ENCODE results near the gene FAM98B.

The FAM98B gene

DNA sequence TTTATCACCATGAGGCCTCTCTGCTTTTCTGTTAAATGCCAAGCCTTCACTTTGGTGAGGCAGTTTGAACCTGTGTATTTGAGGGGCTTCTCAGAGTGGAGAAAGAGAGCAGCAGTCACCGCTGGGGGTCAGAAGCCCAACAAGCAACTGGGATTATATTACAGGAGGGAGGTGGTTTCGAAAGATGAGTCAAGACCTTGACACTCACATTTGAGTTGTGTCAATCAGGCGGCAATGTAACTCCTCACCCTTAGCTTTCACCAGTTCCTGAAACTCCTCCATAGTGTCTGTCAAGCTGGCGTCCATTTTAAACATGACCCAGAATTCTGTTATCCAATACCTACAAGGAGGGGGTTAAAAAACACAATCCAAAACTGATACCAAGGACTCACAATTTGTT is 64.2 kb downstream of the FAM98B start:
- Histone ChIP-seq H3K9ac (ENCODE audit: low read depth, low read length, poor library complexity, severe bottlenecking) (no peak overlapping the region), H3K27me3 (ENCODE audit: insufficient read depth, low read length, poor library complexity, severe bottlenecking) (no peaks in the 10 kb centered on the region), H3K4me3 (ENCODE audit: low read length, poor library complexity, severe bottlenecking) (no peak overlapping the region), H3K36me3 (ENCODE audit: insufficient read depth, low read length) (peaks cover 53% of the 10 kb centered on the region; the same call in 1 of the 2 replicates), H4K20me1 (ENCODE audit: insufficient read depth, low read length, poor library complexity, severe bottlenecking) (no peaks in the 10 kb centered on the region), H3K9me3 (ENCODE audit: insufficient read depth, low read depth, low read length) (no peaks in the 10 kb centered on the region), H3K4me2 (ENCODE audit: low read depth, low read length, poor library complexity, severe bottlenecking) (no peak overlapping the region), H3F3A (ENCODE audit: low read depth) (no peaks in the 10 kb centered on the region), H3K9me2 (replicated peaks; ENCODE audit: low read depth, low read length) (no peaks in the 10 kb centered on the region), H2AFZ (ENCODE audit: low read length) (no peak overlapping the region), H3K79me2 (ENCODE audit: insufficient read depth, low read length) (no peaks in the 10 kb centered on the region), H3K4me1 (ENCODE audit: insufficient read depth, low read length, poor library complexity, severe bottlenecking) (peaks cover 10% of the 10 kb centered on the region)
- TF ChIP-seq EZH2phosphoT487 (IDR thresholded peaks at IDR 0.05; ENCODE audit: borderline replicate concordance) (no peak), CTCF (conservative IDR thresholded peaks at IDR 0.05; ENCODE audit: low read length) (no peak)

DNA sequence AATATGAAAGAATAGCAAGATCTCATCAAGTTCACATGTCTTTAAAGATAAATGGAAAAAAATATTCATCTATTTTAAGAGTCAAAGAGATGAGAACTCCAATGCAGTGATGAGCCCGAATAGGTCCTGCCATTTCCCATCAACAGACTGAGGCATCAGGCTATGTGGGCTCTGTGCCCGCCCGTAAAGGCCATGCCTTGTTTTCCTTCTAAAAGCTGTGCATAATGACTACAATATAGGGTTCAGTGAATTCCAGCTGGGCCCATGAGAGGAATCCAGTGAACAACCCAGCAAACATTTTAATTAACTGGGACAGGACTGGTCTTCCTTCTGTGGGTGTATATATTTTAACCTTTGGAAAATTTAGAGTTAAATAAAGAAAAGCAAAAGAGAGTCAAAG is 66.1 kb downstream of the FAM98B start:
- peaks cover 3% of the 10 kb centered on the region for H3K4me1 ChIP-seq (ENCODE audit: insufficient read depth, low read length, poor library complexity, severe bottlenecking)
- H4K20me1 ChIP-seq (ENCODE audit: insufficient read depth, low read length, poor library complexity, severe bottlenecking), result no peaks in the 10 kb centered on the region
- H3F3A ChIP-seq (ENCODE audit: low read depth), result no peaks in the 10 kb centered on the region
- no peak overlapping the region for H2AFZ ChIP-seq (ENCODE audit: low read length)
- H3K9me2 ChIP-seq (replicated peaks; ENCODE audit: low read depth, low read length), result no peaks in the 10 kb centered on the region
- H3K4me2 ChIP-seq (ENCODE audit: low read depth, low read length, poor library complexity, severe bottlenecking), result no peak overlapping the region
- H3K9ac ChIP-seq (ENCODE audit: low read depth, low read length, poor library complexity, severe bottlenecking), result no peak overlapping the region
- no peaks in the 10 kb centered on the region for H3K27me3 ChIP-seq (ENCODE audit: insufficient read depth, low read length, poor library complexity, severe bottlenecking)
- H3K79me2 ChIP-seq (ENCODE audit: insufficient read depth, low read length), result no peaks in the 10 kb centered on the region
- TF ChIP-seq CTCF (conservative IDR thresholded peaks at IDR 0.05; ENCODE audit: low read length), result no peak
- H3K4me3 ChIP-seq (ENCODE audit: low read length, poor library complexity, severe bottlenecking), result no peak overlapping the region
- H3K36me3 ChIP-seq (ENCODE audit: insufficient read depth, low read length), result peaks cover 47% of the 10 kb centered on the region; the same call in 1 of the 2 replicates
- H3K9me3 ChIP-seq (ENCODE audit: insufficient read depth, low read depth, low read length), result no peaks in the 10 kb centered on the region

- H3K4me1 ChIP-seq (ENCODE audit: insufficient read depth, low read length, poor library complexity, severe bottlenecking), result no peaks in the 10 kb centered on the region
- no peak overlapping the region for H3K4me3 ChIP-seq (ENCODE audit: low read length, poor library complexity, severe bottlenecking)
- H3K9me2 ChIP-seq (replicated peaks; ENCODE audit: low read depth, low read length), result no peaks in the 10 kb centered on the region
- TF ChIP-seq CTCF (conservative IDR thresholded peaks at IDR 0.05; ENCODE audit: low read length) (0 out of 2 replicates have a peak, but pooled peaks have one; percentile 11), EZH2phosphoT487 (IDR thresholded peaks at IDR 0.05; ENCODE audit: borderline replicate concordance) (no peak)
- no peaks in the 10 kb centered on the region for H3F3A ChIP-seq (ENCODE audit: low read depth)
- H3K9ac ChIP-seq (ENCODE audit: low read depth, low read length, poor library complexity, severe bottlenecking), result no peak overlapping the region
- H2AFZ ChIP-seq (ENCODE audit: low read length), result no peak overlapping the region
- H3K27me3 ChIP-seq (ENCODE audit: insufficient read depth, low read length, poor library complexity, severe bottlenecking), result no peaks in the 10 kb centered on the region
- no peaks in the 10 kb centered on the region for H3K79me2 ChIP-seq (ENCODE audit: insufficient read depth, low read length)
- peaks cover 44% of the 10 kb centered on the region; the same call in 1 of the 2 replicates for H3K36me3 ChIP-seq (ENCODE audit: insufficient read depth, low read length)
- no peaks in the 10 kb centered on the region for H3K9me3 ChIP-seq (ENCODE audit: insufficient read depth, low read depth, low read length)
- no peak overlapping the region for H3K4me2 ChIP-seq (ENCODE audit: low read depth, low read length, poor library complexity, severe bottlenecking)
- H4K20me1 ChIP-seq (ENCODE audit: insufficient read depth, low read length, poor library complexity, severe bottlenecking), result no peaks in the 10 kb centered on the region
Observed at GRCh38 chr15:38521316-38521715, 67.4 kb downstream of the FAM98B start.

Data from Loucy (cell line).